Retinal pigment epithelial cell (primary cell): ENCODE measurements around the gene CYP1A2.

Experiments used
- DNase-seq: peaks from one replicate; pipeline ENCODE4 v3.0.0-alpha.2; 2010; ENCODE audit warnings: low read depth
- H3K4me3 ChIP-seq: 2 replicates; pipeline ENCODE4 v1.5.1; 2011; ENCODE audit warnings: mild to moderate bottlenecking, low read length, control low read depth, moderate library complexity
- TF ChIP-seq, protein P1 (sequence below): conservative IDR thresholded peaks from 2 replicates; pipeline ENCODE4 v1.5.1; 2011; ENCODE audit warnings: low read depth, low read length, control low read depth, inconsistent platforms

Gene CYP1A2

DNA sequence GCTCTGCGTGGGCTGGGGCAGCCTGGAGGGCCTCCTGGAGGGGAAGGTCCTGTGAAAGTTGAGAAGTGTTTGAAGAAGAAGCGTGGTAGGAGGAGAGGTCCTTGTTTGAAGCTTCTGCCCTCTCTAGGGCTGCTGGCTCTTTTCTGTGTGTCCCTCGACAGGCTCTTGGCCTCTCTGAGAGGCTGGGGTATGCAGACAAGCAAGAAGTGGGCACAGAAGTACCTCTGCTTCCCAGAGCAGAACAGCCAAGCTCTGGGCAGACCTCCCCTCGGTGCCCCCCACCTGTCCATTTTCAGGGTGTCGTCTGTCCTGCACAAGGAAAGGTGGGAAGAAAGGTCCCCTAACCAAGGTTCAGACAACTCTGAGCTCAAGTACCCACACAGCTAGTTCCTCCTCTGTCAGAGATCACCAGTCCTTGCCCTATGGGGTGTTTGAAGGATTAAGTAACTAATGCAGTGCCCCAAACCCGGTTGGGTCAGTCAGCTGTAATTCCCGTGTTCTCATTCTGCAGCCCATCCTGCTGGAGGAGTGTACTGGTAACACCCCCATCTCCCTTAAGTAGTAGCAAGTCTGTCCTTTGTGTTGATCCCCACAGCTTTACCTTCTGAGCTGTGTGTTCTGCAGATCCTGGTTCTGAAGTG lies 39.5 kb downstream of the CYP1A2 start:
- no peak overlapping the region for H3K4me3 ChIP-seq

GRCh38 chr15:74788683-74789151 lies 40.1 kb downstream of the CYP1A2 start:
- no peak overlapping the region for H3K4me3 ChIP-seq
- TF ChIP-seq, protein P1, sequence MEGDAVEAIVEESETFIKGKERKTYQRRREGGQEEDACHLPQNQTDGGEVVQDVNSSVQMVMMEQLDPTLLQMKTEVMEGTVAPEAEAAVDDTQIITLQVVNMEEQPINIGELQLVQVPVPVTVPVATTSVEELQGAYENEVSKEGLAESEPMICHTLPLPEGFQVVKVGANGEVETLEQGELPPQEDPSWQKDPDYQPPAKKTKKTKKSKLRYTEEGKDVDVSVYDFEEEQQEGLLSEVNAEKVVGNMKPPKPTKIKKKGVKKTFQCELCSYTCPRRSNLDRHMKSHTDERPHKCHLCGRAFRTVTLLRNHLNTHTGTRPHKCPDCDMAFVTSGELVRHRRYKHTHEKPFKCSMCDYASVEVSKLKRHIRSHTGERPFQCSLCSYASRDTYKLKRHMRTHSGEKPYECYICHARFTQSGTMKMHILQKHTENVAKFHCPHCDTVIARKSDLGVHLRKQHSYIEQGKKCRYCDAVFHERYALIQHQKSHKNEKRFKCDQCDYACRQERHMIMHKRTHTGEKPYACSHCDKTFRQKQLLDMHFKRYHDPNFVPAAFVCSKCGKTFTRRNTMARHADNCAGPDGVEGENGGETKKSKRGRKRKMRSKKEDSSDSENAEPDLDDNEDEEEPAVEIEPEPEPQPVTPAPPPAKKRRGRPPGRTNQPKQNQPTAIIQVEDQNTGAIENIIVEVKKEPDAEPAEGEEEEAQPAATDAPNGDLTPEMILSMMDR = no peak
- no peak for DNase-seq

More for the DNA sequence above, 39.5 kb downstream of the CYP1A2 start:
- TF ChIP-seq, protein P1 = no peak
- no peak for DNase-seq

- H3K4me3 ChIP-seq = no peak overlapping the region
- TF ChIP-seq, protein P1 = no peak
- DNase-seq = no peak
Measured at GRCh38 chr15:74789171-74789631, 40.6 kb downstream of the CYP1A2 start.

DNA sequence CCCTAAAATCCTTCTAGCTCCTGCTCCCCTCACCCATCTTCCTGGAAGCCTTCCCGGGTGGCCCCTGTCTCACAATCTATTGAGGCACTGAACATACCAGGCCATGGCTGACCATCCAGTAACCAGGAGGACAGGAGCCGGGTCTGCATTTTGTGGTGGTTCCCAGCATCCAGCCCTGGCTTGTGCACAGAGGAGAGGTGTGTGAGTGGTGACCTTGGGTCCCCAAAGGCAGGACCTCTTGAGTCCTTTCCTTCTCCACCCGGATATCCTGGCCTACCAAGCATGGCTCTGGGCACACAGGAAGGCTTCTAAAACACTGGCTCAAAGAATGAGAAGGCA lies 41.1 kb downstream of the CYP1A2 start:
- TF ChIP-seq, protein P1 = no peak
- DNase-seq = no peak
- H3K4me3 ChIP-seq = no peak overlapping the region

DNA sequence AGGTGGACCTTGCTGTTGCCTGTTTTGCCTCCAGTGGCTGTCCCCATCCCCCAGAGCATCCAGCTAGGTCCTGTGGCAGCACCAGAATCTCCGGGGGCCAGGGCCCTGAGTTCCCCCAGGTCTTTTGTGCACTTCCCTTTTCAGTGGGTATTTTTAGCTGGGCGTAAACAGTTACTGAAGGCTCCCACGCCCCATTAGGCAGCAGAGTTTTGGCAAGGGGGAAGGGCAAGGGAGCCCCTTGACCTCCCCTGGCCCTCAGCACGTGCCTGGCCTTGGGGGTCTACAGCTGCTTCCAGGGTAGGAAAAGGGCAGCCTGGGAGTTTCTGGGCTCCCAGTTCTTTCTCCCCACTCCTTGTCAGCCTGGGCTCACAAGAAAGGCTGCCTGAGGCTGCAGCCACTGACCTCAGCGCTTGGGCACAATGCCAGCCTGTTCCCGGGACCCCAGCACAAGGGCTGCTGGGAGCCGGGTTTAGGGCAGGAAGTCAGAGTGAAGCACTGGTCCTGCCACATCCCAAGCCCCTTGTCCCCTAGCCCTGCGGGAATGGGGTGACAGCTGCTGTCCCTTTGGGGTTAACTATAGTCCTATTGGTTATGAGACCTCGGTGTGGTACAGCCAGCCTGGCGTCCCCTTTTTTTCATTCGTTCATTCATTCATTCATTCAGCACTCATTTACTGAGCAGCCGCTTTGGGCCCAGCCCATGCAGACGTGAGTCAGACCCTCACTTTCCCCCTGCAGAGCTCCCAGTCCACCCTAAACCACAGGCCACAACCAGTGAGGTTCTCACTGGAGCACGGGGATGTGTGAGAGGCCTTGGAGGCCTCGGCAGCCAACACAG lies 41.7 kb downstream of the CYP1A2 start:
- TF ChIP-seq, protein P1 = no peak
- DNase-seq = peak; percentile 51
- no peak overlapping the region for H3K4me3 ChIP-seq

GRCh38 chr15:74791007-74791406 lies 42.4 kb downstream of the CYP1A2 start:
- H3K4me3 ChIP-seq = no peak overlapping the region
- TF ChIP-seq, protein P1 = no peak
- DNase-seq = no peak

DNA sequence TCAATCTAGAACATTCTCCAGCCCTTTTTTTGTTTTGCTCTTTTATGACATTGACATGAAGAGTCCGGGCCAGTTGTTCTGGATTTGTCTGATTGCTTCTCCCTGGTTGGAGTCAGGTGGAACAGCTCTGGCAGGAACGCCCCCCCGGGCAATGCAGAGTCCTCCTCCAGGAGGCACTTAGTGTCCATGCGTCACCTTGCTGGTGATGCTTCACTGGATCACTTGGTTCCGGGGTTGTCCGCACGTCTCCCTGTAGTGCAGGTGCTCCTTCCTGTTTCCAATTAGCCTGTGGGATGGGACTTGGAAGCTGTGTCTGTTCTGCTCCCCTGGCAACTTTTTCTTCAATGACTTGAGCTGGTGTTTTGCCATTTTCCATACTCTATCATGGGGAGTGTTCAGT lies 43.0 kb downstream of the CYP1A2 start:
- H3K4me3 ChIP-seq = no peak overlapping the region
- DNase-seq = no peak
- TF ChIP-seq, protein P1 = no peak
